ENCODE measurements around the gene TLR9. TPM values are rescaled to one million over a fixed set of nuclear protein-coding genes. Genes with fewer than 3 reads are reported as not detected.

Gene TLR9
- total and polyA plus RNA-seq, 9 of the 15 experiments (the other 6 are each of a cell fraction or from before 2014, with no cell fraction given): not detected

DNA sequence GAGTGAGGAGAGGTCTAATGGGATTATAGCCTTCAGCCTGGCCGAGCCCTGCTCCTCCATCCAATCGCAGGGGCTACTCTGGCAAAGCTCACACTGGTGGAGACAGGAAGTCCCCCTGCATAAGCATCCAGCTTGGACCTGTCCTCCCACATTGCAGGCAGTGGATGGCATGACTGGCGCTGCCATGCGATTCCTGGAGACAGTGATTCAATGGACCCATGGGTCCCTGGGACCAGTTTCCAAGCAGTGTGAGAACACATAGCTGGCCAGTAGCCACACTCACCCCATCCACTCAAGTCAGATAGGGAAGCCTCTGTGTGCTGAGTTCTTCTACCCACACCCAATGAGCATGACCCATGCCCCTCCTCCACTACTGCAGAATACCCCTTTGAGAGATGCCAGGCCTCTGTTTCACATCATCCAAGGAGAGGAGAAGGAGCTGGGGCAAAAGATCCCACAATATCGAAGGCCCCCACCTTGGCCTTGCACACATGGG, 53.1 kb downstream of the TLR9 start:
- Histone ChIP-seq H3K4me3 (no peak overlapping the region), H3K9me1 (ENCODE audit: control insufficient read depth, insufficient read depth, low read length) (no peaks in the 10 kb centered on the region), H3K9ac (ENCODE audit: insufficient read depth in 1 of 2, low read depth in 2 of 2, low read length in 2 of 2) (no peak overlapping the region), H2AFZ (ENCODE audit: low read depth, low read length) (no peak overlapping the region), H3K4me1 (replicated peaks in 1 of 2; ENCODE audit: control insufficient read depth in 2 of 2, insufficient read depth in 2 of 2, low read length in 2 of 2) (peaks cover 8 to 23% of the 10 kb centered on the region in 2 experiments; a peak in 4 of 5 replicates), H3K27me3 (ENCODE audit: control insufficient read depth in 2 of 2, insufficient read depth in 2 of 2, low read length in 2 of 2) (no peaks in the 10 kb centered on the region), H4K20me1 (replicated peaks; ENCODE audit: control insufficient read depth, insufficient read depth, low read length) (no peaks in the 10 kb centered on the region), H3K36me3 (ENCODE audit: control insufficient read depth, insufficient read depth, low read length) (no peaks in the 10 kb centered on the region), H3K27ac (ENCODE audit: extremely low read depth, low read depth, low read length) (no peak overlapping the region), H3K4me2 (ENCODE audit: insufficient read depth, low read length) (no peak overlapping the region), H3K79me2 (ENCODE audit: control insufficient read depth, insufficient read depth, low read length) (no peaks in the 10 kb centered on the region), H3K9me3 (replicated peaks; ENCODE audit: control insufficient read depth, insufficient read depth, low read depth, low read length) (no peaks in the 10 kb centered on the region)
- 51% methylated on average over 5 of the region's 5 CpGs for WGBS (ENCODE audit: insufficient coverage, low coverage, missing lambda C conversion rate)
- ATAC-seq (no peak), FAIRE-seq (no peak), DNase-seq (ENCODE audit: extremely low read depth in 1 of 4, low spot score in 3 of 4) (no peak)
- BruUV-seq (replicated peaks): no TSS peak
- CTCF ChIA-PET (ENCODE audit: low intra/inter-chr PET ratio): no interaction called here
- POLR2A ChIA-PET: interaction anchor here (0.9 to 1.2 kb wide), 3 partner anchors 8 to 18 kb away, joined by 3 to 5 read pairs (median 4); partner anchors contain the start of gene POC1A
- in situ Hi-C loops (cut with MboI): no loop called here
- intact Hi-C loops (cut with micrococcal nuclease): no loop called here
- TF ChIP-seq SAP30 (IDR thresholded peaks at IDR 0.05; ENCODE audit: borderline replicate concordance, insufficient read depth, low read depth, low read length, poor library complexity, severe bottlenecking): no peak
- no peak for TF ChIP-seq SMC3 (conservative IDR thresholded peaks at IDR 0.05; ENCODE audit: insufficient read depth, low read depth, low read length)
- TF ChIP-seq SUPT5H (IDR thresholded peaks at IDR 0.05): no peak
- no peak for TF ChIP-seq RBM34 (IDR thresholded peaks at IDR 0.05; ENCODE audit: borderline replicate concordance, insufficient read depth, low read length)
- TF ChIP-seq SFPQ (IDR thresholded peaks at IDR 0.05; ENCODE audit: low read depth, low read length): no peak
- no peak for TF ChIP-seq HDAC6 (IDR thresholded peaks at IDR 0.05; ENCODE audit: low read depth, low read length)
- TF ChIP-seq POLR2G (IDR thresholded peaks at IDR 0.05; ENCODE audit: low read depth, low read length): no peak
- no peak for TF ChIP-seq MED1 (CRISPR knock-in tag; IDR thresholded peaks at IDR 0.05; ENCODE audit: borderline replicate concordance)
- TF ChIP-seq MTA2 (IDR thresholded peaks at IDR 0.05; ENCODE audit: low read depth): no peak
- no peak for TF ChIP-seq DLX4 (CRISPR knock-in tag; IDR thresholded peaks at IDR 0.05)
- no peak for TF ChIP-seq ARID1B (IDR thresholded peaks at IDR 0.05)
- TF ChIP-seq, protein P1, sequence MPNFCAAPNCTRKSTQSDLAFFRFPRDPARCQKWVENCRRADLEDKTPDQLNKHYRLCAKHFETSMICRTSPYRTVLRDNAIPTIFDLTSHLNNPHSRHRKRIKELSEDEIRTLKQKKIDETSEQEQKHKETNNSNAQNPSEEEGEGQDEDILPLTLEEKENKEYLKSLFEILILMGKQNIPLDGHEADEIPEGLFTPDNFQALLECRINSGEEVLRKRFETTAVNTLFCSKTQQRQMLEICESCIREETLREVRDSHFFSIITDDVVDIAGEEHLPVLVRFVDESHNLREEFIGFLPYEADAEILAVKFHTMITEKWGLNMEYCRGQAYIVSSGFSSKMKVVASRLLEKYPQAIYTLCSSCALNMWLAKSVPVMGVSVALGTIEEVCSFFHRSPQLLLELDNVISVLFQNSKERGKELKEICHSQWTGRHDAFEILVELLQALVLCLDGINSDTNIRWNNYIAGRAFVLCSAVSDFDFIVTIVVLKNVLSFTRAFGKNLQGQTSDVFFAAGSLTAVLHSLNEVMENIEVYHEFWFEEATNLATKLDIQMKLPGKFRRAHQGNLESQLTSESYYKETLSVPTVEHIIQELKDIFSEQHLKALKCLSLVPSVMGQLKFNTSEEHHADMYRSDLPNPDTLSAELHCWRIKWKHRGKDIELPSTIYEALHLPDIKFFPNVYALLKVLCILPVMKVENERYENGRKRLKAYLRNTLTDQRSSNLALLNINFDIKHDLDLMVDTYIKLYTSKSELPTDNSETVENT (CRISPR knock-in tag; IDR thresholded peaks at IDR 0.05): no peak
- TF ChIP-seq NBN (IDR thresholded peaks at IDR 0.05; ENCODE audit: low read depth): no peak
- no peak for TF ChIP-seq ZC3H8 (IDR thresholded peaks at IDR 0.05)
- no peak for TF ChIP-seq ZBTB5 (IDR thresholded peaks at IDR 0.05)
- TF ChIP-seq TRIM24 (IDR thresholded peaks at IDR 0.05): no peak

All from K562 (cell line).